H9 (cell line): ENCODE data around the gene RNLS. TPM values are rescaled to one million over a fixed set of nuclear protein-coding genes. Genes with fewer than 3 reads are reported as not detected.
A peak's percentile ranks its signal among the peaks of the same experiment; 100 is the strongest.

Experiments used
- DNase-seq: peaks from one replicate; pipeline ENCODE4 v3.0.0-alpha.2; 2017
- H2AFZ ChIP-seq: one replicate; pipeline ENCODE4 v1.6.1; 2013; ENCODE audit warnings: mild to moderate bottlenecking, low read length, control low read depth, moderate library complexity
- H2AK5ac ChIP-seq: 2 replicates; pipeline ENCODE4 v1.6.1; 2013; ENCODE audit warnings: low read length, control low read depth, mixed read lengths; ENCODE audit not compliant: insufficient read length
- H2BK120ac ChIP-seq: one replicate; pipeline ENCODE4 v1.6.1; 2013; ENCODE audit warnings: low read depth, mild to moderate bottlenecking, low read length, control low read depth, inconsistent platforms; ENCODE audit not compliant: poor library complexity, severe bottlenecking
- H2BK12ac ChIP-seq: 2 replicates; pipeline ENCODE4 v1.6.1; 2013; ENCODE audit warnings: low read length, control low read depth, mixed read lengths, low read depth; ENCODE audit not compliant: insufficient read length
- H2BK15ac ChIP-seq: 2 replicates; pipeline ENCODE4 v1.6.1; 2013; ENCODE audit warnings: low read depth, low read length, control low read depth
- H2BK20ac ChIP-seq: one replicate; pipeline ENCODE4 v1.6.1; 2013; ENCODE audit warnings: low read depth, mild to moderate bottlenecking, low read length, control low read depth, inconsistent platforms; ENCODE audit not compliant: poor library complexity, severe bottlenecking
- H2BK5ac ChIP-seq: 2 replicates; pipeline ENCODE4 v1.6.1; 2013; ENCODE audit warnings: low read length, control low read depth, mixed read lengths; ENCODE audit not compliant: insufficient read length
- H3K14ac ChIP-seq: 2 replicates; pipeline ENCODE4 v1.6.1; 2013; ENCODE audit warnings: low read length, control low read depth; ENCODE audit not compliant: insufficient read depth
- H3K18ac ChIP-seq: 2 replicates; pipeline ENCODE4 v1.6.1; 2013; ENCODE audit warnings: low read depth, mild to moderate bottlenecking, mixed read lengths, low read length, control low read depth; ENCODE audit not compliant: insufficient read length
- H3K23ac ChIP-seq: 2 replicates; pipeline ENCODE4 v1.6.1; 2013; ENCODE audit warnings: low read length, control low read depth, mixed read lengths, low read depth; ENCODE audit not compliant: insufficient read length
- H3K23me2 ChIP-seq: 2 replicates; pipeline ENCODE4 v1.6.1; 2013; ENCODE audit warnings: low read depth, mild to moderate bottlenecking, mixed read lengths, low read length, control low read depth; ENCODE audit not compliant: insufficient read length, poor library complexity, severe bottlenecking
- H3K27ac ChIP-seq: 2 replicates; pipeline ENCODE4 v1.5.1; 2013; ENCODE audit warnings: low read length, control low read depth, mixed read lengths, low read depth; ENCODE audit not compliant: insufficient read length
- H3K27me3 ChIP-seq: 2 replicates; pipeline ENCODE4 v1.6.1; 2013; ENCODE audit warnings: low read length, control low read depth, inconsistent platforms; ENCODE audit not compliant: insufficient read depth
- H3K4ac ChIP-seq: 2 replicates; pipeline ENCODE4 v1.6.1; 2013; ENCODE audit warnings: low read depth, mild to moderate bottlenecking, control low read depth, inconsistent platforms, low read length, moderate library complexity
- H3K4me1 ChIP-seq: 2 replicates; pipeline ENCODE4 v1.6.1; 2013; ENCODE audit warnings: low read length, control low read depth, inconsistent platforms; ENCODE audit not compliant: insufficient read depth
- H3K4me2 ChIP-seq: 2 replicates; pipeline ENCODE4 v1.6.1; 2013; ENCODE audit warnings: low read length, control low read depth, mixed read lengths; ENCODE audit not compliant: insufficient read length, insufficient read depth
- H3K56ac ChIP-seq: 2 replicates; pipeline ENCODE4 v1.6.1; 2013; ENCODE audit warnings: low read depth, mild to moderate bottlenecking, mixed read lengths, low read length, control low read depth; ENCODE audit not compliant: insufficient read length
- H3K79me1 ChIP-seq: 2 replicates; pipeline ENCODE4 v1.6.1; 2013; ENCODE audit warnings: low read depth, mild to moderate bottlenecking, moderate library complexity, low read length, control low read depth, inconsistent platforms; ENCODE audit not compliant: insufficient read depth, poor library complexity, severe bottlenecking
- H3K79me2 ChIP-seq: 2 replicates; pipeline ENCODE4 v1.6.1; 2013; ENCODE audit warnings: low read length, control low read depth, inconsistent platforms; ENCODE audit not compliant: insufficient read depth
- H3K9ac ChIP-seq: 2 replicates; pipeline ENCODE4 v1.6.1; 2013; ENCODE audit warnings: low read length, control low read depth, mixed read lengths; ENCODE audit not compliant: insufficient read length; ENCODE audit errors: extremely low read depth
- H3K9me3 ChIP-seq: one replicate; pipeline ENCODE4 v1.6.1; 2013; ENCODE audit warnings: low read depth, low read length, inconsistent platforms; ENCODE audit not compliant: control insufficient read depth
- H3T11ph ChIP-seq: one replicate; pipeline ENCODE4 v1.6.1; 2013; ENCODE audit warnings: mild to moderate bottlenecking, low read length, control low read depth, inconsistent platforms
- H4K20me1 ChIP-seq: one replicate; pipeline ENCODE4 v1.6.1; 2013; ENCODE audit not compliant: control insufficient read depth, insufficient read length, insufficient read depth
- H4K5ac ChIP-seq: 2 replicates; pipeline ENCODE4 v1.6.1; 2013; ENCODE audit warnings: low read depth, mild to moderate bottlenecking, mixed read lengths, low read length, control low read depth; ENCODE audit not compliant: insufficient read length
- H4K8ac ChIP-seq: replicated peaks from 2 replicates; pipeline ENCODE4 v1.6.1; 2013; ENCODE audit warnings: low read length, control low read depth, mixed read lengths, low read depth; ENCODE audit not compliant: insufficient read length
- H4K91ac ChIP-seq: 2 replicates; pipeline ENCODE4 v1.6.1; 2013; ENCODE audit warnings: low read depth, mild to moderate bottlenecking, moderate library complexity, mixed read lengths, low read length, control low read depth; ENCODE audit not compliant: insufficient read length
- H3K27ac Mint-ChIP-seq, 3 experiments: 2 replicates in 2 of 3; 3 replicates in 1 of 3; pipeline ENCODE4 v1.8.0; 2020 to 2021; ENCODE audit warnings: mixed read lengths in 3 of 3, mild to moderate bottlenecking in 1 of 3, moderate library complexity in 1 of 3
- H3K27me3 Mint-ChIP-seq: 2 replicates; pipeline ENCODE4 v1.8.0; 2021; ENCODE audit warnings: low read depth, mild to moderate bottlenecking, moderate library complexity, mixed read lengths
- H3K36me3 Mint-ChIP-seq, 3 experiments: 2 replicates in 2 of 3; 3 replicates in 1 of 3; pipeline ENCODE4 v1.8.0; 2020 to 2021; ENCODE audit warnings: low read depth in 3 of 3, mixed read lengths in 3 of 3; ENCODE audit not compliant: insufficient read depth in 1 of 3
- H3K4me1 Mint-ChIP-seq, 2 experiments: 2 replicates each; pipeline ENCODE4 v1.8.0; 2020; ENCODE audit warnings: mixed read lengths in 2 of 2
- H3K4me3 Mint-ChIP-seq, 2 experiments: 2 replicates in 1 of 2; 3 replicates in 1 of 2; pipeline ENCODE4 v1.8.0; 2020 to 2021; ENCODE audit warnings: mild to moderate bottlenecking in 2 of 2, mixed read lengths in 2 of 2, moderate library complexity in 1 of 2
- H3K9me3 Mint-ChIP-seq, 2 experiments: 2 replicates in 1 of 2; 3 replicates in 1 of 2; pipeline ENCODE4 v1.8.0; 2020; ENCODE audit warnings: mild to moderate bottlenecking in 2 of 2, mixed read lengths in 2 of 2, moderate library complexity in 1 of 2
- WGBS: extraction: QIAGEN DNeasy Blood & Tissue Kit; methylation state at CpG from one replicate; pipeline ENCODE4 v1.1.7; 2013; ENCODE audit warnings: missing lambda C conversion rate, low lambda C conversion rate, mixed read lengths; ENCODE audit not compliant: insufficient read length; ENCODE audit errors: extremely low coverage; 5-methylcytosine and 5-hydroxymethylcytosine counted together
- total RNA-seq: library from RNA; stranded (reverse); gene quantifications from 2 replicates; pipeline ENCODE4 v1.2.1, GENCODE V29; 2021
- TF ChIP-seq, protein P1 (sequence below): fragments of 200-600 bp; sonication (generic); conservative IDR thresholded peaks from 3 replicates; pipeline ENCODE4 v1.8.0; 2021; ENCODE audit warnings: antibody characterized with exemption, mild to moderate bottlenecking

Gene RNLS
- total RNA-seq, 1 experiment from 2014 or later, result 7.5 TPM

DNA sequence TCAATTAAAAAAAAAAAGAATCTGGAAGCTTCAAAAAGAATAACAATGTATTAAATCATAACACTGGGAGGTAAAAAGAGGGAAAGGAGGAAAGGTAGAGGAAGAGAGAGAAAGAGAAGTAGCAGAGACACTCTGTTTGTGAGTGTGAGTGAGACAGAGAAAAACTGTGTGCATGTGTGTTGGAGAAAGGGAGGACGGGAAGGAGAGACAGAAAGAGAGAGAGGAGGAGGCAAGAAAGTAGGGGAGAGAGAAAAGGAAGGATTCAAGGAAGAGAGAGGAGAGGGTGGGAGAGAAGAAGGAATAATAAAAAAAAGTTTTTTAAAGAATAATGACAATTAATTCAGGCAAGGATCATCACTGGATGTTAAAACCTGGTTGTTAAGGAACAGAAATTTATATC, 77.9 kb downstream of the RNLS start:
- H2BK5ac ChIP-seq, result no peak overlapping the region
- no peaks in the 10 kb centered on the region for H3K27me3 ChIP-seq
- H3K14ac ChIP-seq, result no peak overlapping the region
- H2BK20ac ChIP-seq, result no peak overlapping the region
- Mint-ChIP-seq H3K27me3 (no peaks in the 10 kb centered on the region), H3K4me3 (no peak overlapping the region; a peak in 1 of 5 replicates), H3K36me3 (no peaks in the 10 kb centered on the region), H3K4me1 (peaks cover 25 to 26% of the 10 kb centered on the region in 2 experiments), H3K9me3 (peaks cover 0 to 4% of the 10 kb centered on the region in 2 experiments; a peak in 2 of 5 replicates), H3K27ac (peak overlapping the region in 1 of 3 experiments; percentile 19; a peak in 1 of 7 replicates)
- peak overlapping the region; percentile 30 for H3K4me2 ChIP-seq
- H3K56ac ChIP-seq, result no peak overlapping the region
- no peak overlapping the region for H2AK5ac ChIP-seq
- no peak overlapping the region for H3K27ac ChIP-seq
- H3T11ph ChIP-seq, result no peak overlapping the region
- no peak overlapping the region for H3K18ac ChIP-seq
- TF ChIP-seq, protein P1, sequence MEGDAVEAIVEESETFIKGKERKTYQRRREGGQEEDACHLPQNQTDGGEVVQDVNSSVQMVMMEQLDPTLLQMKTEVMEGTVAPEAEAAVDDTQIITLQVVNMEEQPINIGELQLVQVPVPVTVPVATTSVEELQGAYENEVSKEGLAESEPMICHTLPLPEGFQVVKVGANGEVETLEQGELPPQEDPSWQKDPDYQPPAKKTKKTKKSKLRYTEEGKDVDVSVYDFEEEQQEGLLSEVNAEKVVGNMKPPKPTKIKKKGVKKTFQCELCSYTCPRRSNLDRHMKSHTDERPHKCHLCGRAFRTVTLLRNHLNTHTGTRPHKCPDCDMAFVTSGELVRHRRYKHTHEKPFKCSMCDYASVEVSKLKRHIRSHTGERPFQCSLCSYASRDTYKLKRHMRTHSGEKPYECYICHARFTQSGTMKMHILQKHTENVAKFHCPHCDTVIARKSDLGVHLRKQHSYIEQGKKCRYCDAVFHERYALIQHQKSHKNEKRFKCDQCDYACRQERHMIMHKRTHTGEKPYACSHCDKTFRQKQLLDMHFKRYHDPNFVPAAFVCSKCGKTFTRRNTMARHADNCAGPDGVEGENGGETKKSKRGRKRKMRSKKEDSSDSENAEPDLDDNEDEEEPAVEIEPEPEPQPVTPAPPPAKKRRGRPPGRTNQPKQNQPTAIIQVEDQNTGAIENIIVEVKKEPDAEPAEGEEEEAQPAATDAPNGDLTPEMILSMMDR, result no peak
- no peak overlapping the region for H4K8ac ChIP-seq
- H2AFZ ChIP-seq, result no peak overlapping the region
- H3K23ac ChIP-seq, result no peak overlapping the region
- no peaks in the 10 kb centered on the region for H3K79me1 ChIP-seq
- no peaks in the 10 kb centered on the region for H3K9me3 ChIP-seq
- no peaks in the 10 kb centered on the region for H3K79me2 ChIP-seq
- H3K9ac ChIP-seq, result no peak overlapping the region
- no peaks in the 10 kb centered on the region for H3K23me2 ChIP-seq
- no peak overlapping the region for H2BK12ac ChIP-seq
- no peak overlapping the region for H4K5ac ChIP-seq
- H2BK15ac ChIP-seq, result no peak overlapping the region
- no peak overlapping the region for H3K4ac ChIP-seq
- H4K20me1 ChIP-seq, result no peaks in the 10 kb centered on the region
- H2BK120ac ChIP-seq, result no peak overlapping the region
- peaks cover 2% of the 10 kb centered on the region; the same call in 1 of the 2 replicates for H3K4me1 ChIP-seq
- no CpG with 5 or more reads among the region's 1 CpG for WGBS
- DNase-seq, result no peak
- H4K91ac ChIP-seq, result no peak overlapping the region
